H4 (cell line): ENCODE data around the gene HK1. TPM values are rescaled to one million over a fixed set of nuclear protein-coding genes. Genes with fewer than 3 reads are reported as not detected.
"Not testable (repeated sequence)": the region's sequence is repeated elsewhere in the genome, so short reads cannot be mapped to it uniquely, and the experiment has no call there.

Experiments used
- DNase-seq: peaks from one replicate; pipeline ENCODE4 v3.0.0-alpha.2; 2015; ENCODE audit warnings: low spot score
- total RNA-seq: library from RNA; depleted of rRNA; stranded (reverse); fragments of >200 nt; shearing (Covaris generic); gene quantifications from 2 replicates; pipeline ENCODE4 v1.2.3, GENCODE V29; 2014

HK1 gene
- total RNA-seq, 1 experiment from 2014 or later = 32.1 TPM

DNA sequence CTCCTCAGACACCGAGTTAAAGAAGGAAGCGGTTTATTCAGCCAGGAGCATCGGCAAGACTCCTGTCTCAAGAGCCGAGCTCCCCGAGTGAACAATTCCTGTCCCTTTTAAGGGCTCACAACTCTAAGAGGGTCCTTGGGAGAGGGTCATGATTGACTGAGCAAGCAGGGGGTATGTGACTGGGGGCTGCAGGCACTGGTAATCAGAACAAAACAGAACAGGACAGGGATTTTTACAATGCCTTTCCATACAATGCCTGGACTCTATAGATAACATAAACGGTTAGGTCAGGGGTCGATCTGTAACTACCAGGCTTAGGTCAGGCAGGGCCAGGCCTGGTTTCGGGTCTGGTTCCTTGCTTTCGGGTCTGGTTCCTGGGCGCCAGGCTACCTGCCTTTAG is 30.0 kb downstream of the HK1 start:
- DNase-seq = not testable (repeated sequence)

GRCh38 chr10:69311309-69311708 is 33.0 kb downstream of the HK1 start:
- DNase-seq = no peak

GRCh38 chr10:69312528-69312927 is 34.2 kb downstream of the HK1 start:
- DNase-seq = no peak

DNA sequence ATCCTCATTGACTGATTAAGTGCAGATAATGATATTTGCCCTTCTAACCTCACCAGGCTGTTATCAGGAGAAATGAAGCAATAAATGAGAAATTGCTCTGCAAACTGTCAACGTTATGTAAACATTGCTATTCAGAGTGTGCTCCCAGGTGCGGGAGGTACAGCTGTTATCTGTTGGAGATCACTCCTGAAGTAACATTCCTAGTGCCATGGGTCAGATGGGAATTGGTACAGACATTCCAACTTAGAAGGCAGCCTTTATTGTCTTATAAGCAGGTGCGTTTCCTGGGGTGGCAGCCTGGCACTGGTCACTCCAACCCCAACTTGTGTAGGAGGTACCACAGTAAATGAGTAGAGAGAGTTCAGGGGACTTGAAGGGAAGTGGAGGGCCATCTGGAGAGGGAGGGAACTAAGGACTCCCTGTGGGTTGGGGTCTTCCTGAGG is 36.8 kb downstream of the HK1 start:
- DNase-seq = no peak

GRCh38 chr10:69315610-69316312 is 37.5 kb downstream of the HK1 start:
- no peak for DNase-seq

GRCh38 chr10:69316313-69317059 is 38.2 kb downstream of the HK1 start:
- DNase-seq = no peak

GRCh38 chr10:69317175-69317604 is 38.9 kb downstream of the HK1 start:
- no peak for DNase-seq

GRCh38 chr10:69317626-69318105 is 39.4 kb downstream of the HK1 start:
- DNase-seq = no peak

DNA sequence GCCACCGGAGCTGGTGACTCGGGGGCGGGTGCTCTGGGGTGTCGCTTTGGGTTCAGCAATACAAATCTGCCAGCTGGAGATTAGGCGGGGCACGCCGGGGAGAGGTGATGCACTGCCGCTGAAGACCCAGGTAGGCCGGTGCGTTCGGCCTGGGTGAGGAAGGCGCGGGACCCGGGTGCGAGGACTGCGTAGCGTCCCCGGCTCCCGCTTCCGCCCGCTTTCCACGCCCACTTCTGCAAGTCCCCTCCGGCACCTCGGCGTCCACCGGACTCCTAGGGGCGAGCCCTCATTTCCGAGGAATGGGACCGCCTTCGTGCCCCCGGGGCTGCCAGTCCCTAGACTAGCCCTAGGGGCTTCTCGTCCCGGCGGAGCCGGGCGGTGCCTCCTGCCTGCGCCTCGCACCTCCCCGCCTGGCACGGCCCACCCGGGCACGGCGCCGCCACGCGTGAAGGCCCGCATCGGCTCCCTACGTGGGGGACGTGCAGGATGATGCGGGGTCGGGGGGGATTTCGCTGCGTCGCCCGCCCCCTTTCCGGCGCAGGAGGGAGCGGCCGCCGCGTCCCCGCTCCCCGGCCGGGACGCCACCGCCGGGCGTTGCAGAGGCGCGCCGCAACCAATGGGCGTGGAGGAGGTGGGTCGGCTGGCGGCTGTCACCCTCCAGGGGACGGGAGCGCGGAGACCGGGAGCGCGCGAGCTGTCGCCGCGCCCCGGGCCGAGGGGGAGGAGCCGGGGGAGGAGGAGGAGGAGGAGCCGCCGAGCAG is 40.0 kb downstream of the HK1 start:
- peak; percentile 82 for DNase-seq

- DNase-seq = peak; percentile 36
Observed at GRCh38 chr10:69318867-69319727, 40.8 kb downstream of the HK1 start.

GRCh38 chr10:69319841-69320316 is 41.6 kb downstream of the HK1 start:
- DNase-seq = no peak

- DNase-seq = no peak
Observed at GRCh38 chr10:69320521-69320920, 42.2 kb downstream of the HK1 start.

- no peak for DNase-seq
Observed at GRCh38 chr10:69321039-69321715, 42.9 kb downstream of the HK1 start.

- no peak for DNase-seq
Observed at GRCh38 chr10:69321865-69322264, 43.6 kb downstream of the HK1 start.

- DNase-seq = not testable (repeated sequence)
Observed at GRCh38 chr10:69322346-69322745, 44.0 kb downstream of the HK1 start.

DNA sequence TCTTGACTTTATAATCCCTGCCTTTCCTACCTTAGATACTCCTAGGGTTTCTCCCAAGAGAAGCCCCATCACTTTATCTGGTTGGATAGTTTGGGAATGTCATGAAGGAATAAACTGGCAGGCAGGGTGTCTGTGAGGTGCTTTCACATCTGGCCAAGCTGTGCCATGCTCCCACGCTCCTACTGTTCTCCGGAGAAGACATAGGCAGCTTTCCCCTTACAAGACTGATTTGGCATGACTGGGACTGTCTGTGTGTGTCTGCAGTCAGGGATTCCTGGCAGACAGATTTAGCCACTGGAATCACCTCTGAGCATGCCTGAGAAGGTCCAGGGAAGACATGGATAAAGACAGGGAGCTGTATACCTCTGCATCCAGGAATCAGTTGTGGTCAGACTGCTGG is 45.3 kb downstream of the HK1 start:
- no peak for DNase-seq

DNA sequence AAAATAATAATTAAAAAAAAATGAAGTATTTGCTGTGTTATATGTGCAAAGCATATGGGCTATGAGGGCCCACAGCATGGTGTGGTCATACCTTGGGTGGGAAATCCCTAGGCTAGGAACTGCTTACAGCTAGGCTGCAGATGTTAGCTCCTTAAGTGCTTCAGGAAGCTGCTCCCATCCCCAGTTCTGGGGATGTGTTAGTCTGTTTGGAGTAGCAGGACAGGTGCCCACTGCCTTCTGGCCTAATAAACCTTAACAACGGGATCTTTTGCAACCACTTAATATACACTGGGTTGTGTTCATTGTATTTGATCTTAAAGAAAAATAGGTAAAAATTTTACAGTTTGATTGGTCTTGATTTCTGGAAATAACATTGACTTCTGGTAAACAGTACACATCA is 46.3 kb downstream of the HK1 start:
- no peak for DNase-seq

DNA sequence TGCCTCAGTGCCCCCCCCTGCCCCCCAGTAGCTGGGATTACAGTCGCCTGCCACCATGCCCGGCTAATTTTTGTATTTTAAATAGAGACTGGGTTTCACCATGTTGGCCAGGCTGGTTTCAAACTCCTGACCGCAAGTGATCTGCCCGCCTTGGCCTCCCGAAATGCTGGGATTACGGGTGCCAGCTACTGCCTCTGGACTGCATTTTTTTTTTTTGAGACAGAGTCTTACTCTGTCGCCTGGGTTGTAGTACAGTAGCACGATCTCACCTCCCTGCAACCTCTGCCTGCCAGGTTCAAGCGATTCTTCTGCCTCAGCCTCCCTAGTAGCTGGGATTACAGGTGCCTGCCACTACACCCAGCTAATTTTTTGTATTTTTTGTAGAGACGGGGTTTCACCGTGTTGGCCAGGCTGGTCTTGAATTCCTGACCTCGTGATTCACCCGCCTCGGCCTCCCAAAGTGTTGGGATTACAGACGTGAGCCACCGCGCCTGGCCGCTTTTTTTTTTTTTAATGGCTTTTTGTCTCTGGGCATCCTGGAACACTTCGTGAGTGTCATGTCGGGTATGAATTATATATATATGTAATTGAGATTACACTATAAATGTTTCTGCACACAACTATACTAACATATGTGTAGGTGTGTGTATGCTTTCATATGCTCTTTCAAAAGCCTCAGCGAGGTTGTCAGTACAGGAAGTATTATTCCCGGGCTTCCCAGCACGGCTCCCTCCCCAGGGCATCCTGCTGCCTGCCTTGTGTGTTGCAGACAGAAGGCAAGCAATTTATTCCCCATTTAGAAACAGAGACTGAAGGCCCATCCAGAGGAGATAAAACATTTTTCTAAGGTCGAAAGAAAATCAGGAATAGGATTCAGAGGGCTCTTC is 47.6 kb downstream of the HK1 start:
- DNase-seq = not testable (repeated sequence)

GRCh38 chr10:69326692-69327091 is 48.4 kb downstream of the HK1 start:
- no peak for DNase-seq
